ENCODE data around the gene TCP1. TPM values are rescaled to one million over a fixed set of nuclear protein-coding genes. Genes with fewer than 3 reads are reported as not detected.
A peak's percentile ranks its signal among the peaks of the same experiment; 100 is the strongest.

Gene TCP1
- total and polyA plus RNA-seq, 2 of the 13 experiments (the other 11 are each of a cell fraction or from before 2014, with no cell fraction given), result 116 to 553 TPM

DNA sequence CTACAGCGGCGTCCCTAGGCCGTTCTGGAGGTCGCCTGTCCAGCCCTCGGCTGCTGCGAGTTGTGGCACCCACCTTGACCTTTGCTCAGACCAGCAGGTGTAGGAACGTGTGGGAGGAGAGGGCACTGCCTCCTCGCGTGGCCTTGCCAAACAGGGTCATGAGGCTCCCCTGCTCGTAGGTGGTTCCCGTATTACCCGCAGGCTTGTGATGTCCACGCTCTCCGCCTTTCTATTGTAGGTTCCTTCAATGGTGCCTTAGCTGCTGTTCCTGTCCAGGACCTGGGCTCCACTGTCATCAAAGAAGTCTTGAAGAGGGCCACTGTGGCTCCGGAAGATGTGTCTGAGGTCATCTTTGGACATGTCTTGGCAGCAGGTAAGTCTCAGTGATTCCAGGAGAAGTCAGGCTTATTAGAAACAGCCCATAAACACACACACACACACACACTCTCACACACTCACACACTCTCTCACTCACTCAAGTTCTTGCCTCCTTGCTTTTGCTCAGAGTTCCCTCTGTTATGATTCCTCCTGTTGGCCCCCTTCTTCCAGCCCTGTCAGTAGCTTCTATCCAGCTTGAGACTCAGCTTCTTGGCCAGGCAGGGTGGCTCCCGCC is 26.6 kb downstream of the TCP1 start (continued):
- peak; percentile 91 for TF ChIP-seq TGIF2 (CRISPR knock-in tag; IDR thresholded peaks at IDR 0.05)
- TF ChIP-seq SMAD1 (CRISPR knock-in tag; IDR thresholded peaks at IDR 0.05; ENCODE audit: borderline replicate concordance, low read depth), result 0 out of 2 replicates have a peak, but pooled peaks have one; percentile 34
- TF ChIP-seq, protein P1, sequence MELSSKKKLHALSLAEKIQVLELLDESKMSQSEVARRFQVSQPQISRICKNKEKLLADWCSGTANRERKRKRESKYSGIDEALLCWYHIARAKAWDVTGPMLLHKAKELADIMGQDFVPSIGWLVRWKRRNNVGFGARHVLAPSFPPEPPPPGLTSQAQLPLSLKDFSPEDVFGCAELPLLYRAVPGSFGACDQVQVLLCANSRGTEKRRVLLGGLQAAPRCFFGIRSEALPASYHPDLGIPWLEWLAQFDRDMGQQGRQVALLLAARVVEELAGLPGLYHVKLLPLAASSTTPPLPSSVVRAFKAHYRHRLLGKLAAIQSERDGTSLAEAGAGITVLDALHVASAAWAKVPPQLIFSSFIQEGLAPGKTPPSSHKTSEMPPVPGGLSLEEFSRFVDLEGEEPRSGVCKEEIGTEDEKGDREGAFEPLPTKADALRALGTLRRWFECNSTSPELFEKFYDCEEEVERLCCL (CRISPR knock-in tag; IDR thresholded peaks at IDR 0.05; ENCODE audit: borderline replicate concordance), result no peak
- TF ChIP-seq ZFP37 (CRISPR knock-in tag; IDR thresholded peaks at IDR 0.05; ENCODE audit: borderline replicate concordance), result 0 out of 2 replicates have a peak, but pooled peaks have one; percentile 82
- TF ChIP-seq SOX13 (IDR thresholded peaks at IDR 0.05), result no peak
- peak in 1 of 2 experiments; percentile 63; a peak in 2 of 4 replicates for TF ChIP-seq SOX13 (CRISPR knock-in tag; conservative IDR thresholded peaks at IDR 0.05 in 1 of 2, IDR thresholded peaks at IDR 0.05 in 1 of 2)
- TF ChIP-seq, protein P2, sequence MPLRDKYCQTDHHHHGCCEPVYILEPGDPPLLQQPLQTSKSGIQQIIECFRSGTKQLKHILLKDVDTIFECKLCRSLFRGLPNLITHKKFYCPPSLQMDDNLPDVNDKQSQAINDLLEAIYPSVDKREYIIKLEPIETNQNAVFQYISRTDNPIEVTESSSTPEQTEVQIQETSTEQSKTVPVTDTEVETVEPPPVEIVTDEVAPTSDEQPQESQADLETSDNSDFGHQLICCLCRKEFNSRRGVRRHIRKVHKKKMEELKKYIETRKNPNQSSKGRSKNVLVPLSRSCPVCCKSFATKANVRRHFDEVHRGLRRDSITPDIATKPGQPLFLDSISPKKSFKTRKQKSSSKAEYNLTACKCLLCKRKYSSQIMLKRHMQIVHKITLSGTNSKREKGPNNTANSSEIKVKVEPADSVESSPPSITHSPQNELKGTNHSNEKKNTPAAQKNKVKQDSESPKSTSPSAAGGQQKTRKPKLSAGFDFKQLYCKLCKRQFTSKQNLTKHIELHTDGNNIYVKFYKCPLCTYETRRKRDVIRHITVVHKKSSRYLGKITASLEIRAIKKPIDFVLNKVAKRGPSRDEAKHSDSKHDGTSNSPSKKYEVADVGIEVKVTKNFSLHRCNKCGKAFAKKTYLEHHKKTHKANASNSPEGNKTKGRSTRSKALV (CRISPR knock-in tag; IDR thresholded peaks at IDR 0.05), result no peak
- no peak for TF ChIP-seq ZNF121 (CRISPR knock-in tag; IDR thresholded peaks at IDR 0.05)
- TF ChIP-seq HMGA1 (CRISPR knock-in tag; conservative IDR thresholded peaks at IDR 0.05), result no peak
- TF ChIP-seq, protein P3, sequence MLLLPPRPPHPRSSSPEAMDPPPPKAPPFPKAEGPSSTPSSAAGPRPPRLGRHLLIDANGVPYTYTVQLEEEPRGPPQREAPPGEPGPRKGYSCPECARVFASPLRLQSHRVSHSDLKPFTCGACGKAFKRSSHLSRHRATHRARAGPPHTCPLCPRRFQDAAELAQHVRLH (CRISPR knock-in tag; IDR thresholded peaks at IDR 0.05; ENCODE audit: borderline replicate concordance, low read depth), result no peak
- TF ChIP-seq SOX5 (CRISPR knock-in tag; IDR thresholded peaks at IDR 0.05; ENCODE audit: borderline replicate concordance), result peak; percentile 6; the same call in 1 of the 2 replicates
- TF ChIP-seq KDM5B (CRISPR knock-in tag; IDR thresholded peaks at IDR 0.05; ENCODE audit: borderline replicate concordance), result peak; percentile 52
- TF ChIP-seq, protein P4, sequence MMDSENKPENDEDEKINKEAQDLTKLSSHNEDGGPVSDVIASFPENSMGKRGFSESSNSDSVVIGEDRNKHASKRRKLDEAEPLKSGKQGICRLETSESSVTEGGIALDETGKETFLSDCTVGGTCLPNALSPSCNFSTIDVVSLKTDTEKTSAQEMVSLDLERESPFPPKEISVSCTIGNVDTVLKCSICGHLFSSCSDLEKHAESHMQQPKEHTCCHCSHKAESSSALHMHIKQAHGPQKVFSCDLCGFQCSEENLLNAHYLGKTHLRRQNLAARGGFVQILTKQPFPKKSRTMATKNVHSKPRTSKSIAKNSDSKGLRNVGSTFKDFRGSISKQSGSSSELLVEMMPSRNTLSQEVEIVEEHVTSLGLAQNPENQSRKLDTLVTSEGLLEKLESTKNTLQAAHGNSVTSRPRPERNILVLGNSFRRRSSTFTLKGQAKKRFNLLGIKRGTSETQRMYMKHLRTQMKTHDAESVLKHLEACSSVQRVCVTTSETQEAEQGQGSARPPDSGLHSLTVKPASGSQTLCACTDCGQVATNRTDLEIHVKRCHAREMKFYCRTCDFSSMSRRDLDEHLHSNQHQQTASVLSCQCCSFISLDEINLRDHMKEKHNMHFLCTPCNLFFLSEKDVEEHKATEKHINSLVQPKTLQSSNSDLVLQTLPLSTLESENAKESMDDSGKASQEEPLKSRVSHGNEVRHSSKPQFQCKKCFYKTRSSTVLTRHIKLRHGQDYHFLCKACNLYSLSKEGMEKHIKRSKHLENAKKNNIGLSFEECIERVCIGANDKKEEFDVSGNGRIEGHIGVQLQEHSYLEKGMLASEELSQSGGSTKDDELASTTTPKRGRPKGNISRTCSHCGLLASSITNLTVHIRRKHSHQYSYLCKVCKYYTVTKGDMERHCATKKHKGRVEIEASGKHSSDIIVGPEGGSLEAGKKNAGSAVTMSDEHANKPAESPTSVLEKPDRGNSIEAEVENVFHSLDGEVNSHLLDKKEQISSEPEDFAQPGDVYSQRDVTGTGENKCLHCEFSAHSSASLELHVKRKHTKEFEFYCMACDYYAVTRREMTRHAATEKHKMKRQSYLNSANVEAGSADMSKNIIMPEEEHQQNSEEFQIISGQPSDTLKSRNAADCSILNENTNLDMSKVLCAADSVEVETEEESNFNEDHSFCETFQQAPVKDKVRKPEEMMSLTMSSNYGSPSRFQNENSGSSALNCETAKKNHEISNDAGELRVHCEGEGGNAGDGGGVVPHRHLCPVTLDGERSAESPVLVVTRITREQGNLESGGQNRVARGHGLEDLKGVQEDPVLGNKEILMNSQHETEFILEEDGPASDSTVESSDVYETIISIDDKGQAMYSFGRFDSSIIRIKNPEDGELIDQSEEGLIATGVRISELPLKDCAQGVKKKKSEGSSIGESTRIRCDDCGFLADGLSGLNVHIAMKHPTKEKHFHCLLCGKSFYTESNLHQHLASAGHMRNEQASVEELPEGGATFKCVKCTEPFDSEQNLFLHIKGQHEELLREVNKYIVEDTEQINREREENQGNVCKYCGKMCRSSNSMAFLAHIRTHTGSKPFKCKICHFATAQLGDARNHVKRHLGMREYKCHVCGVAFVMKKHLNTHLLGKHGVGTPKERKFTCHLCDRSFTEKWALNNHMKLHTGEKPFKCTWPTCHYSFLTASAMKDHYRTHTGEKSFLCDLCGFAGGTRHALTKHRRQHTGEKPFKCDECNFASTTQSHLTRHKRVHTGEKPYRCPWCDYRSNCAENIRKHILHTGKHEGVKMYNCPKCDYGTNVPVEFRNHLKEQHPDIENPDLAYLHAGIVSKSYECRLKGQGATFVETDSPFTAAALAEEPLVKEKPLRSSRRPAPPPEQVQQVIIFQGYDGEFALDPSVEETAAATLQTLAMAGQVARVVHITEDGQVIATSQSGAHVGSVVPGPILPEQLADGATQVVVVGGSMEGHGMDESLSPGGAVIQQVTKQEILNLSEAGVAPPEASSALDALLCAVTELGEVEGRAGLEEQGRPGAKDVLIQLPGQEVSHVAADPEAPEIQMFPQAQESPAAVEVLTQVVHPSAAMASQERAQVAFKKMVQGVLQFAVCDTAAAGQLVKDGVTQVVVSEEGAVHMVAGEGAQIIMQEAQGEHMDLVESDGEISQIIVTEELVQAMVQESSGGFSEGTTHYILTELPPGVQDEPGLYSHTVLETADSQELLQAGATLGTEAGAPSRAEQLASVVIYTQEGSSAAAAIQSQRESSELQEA (CRISPR knock-in tag; IDR thresholded peaks at IDR 0.05; ENCODE audit: not compliant biosample characterization), result peak; percentile 17
- no peak for TF ChIP-seq PCBP1 (IDR thresholded peaks at IDR 0.05; ENCODE audit: borderline replicate concordance, low read depth, low read length)
- no peak for TF ChIP-seq ZNF619 (CRISPR knock-in tag; IDR thresholded peaks at IDR 0.05)
- TF ChIP-seq HMG20A (CRISPR knock-in tag; IDR thresholded peaks at IDR 0.05; ENCODE audit: borderline replicate concordance), result peak; percentile 60; the same call in 1 of the 2 replicates
- TF ChIP-seq, protein P5, sequence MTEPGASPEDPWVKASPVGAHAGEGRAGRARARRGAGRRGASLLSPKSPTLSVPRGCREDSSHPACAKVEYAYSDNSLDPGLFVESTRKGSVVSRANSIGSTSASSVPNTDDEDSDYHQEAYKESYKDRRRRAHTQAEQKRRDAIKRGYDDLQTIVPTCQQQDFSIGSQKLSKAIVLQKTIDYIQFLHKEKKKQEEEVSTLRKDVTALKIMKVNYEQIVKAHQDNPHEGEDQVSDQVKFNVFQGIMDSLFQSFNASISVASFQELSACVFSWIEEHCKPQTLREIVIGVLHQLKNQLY (CRISPR knock-in tag; IDR thresholded peaks at IDR 0.05), result peak; percentile 79; the same call in 1 of the 2 replicates

Data from HepG2 (cell line).